Endothelial cell of umbilical vein (primary cell): Measurements from ENCODE around the gene ADD1.

ENCODE experiments used
- CTCF ChIP-seq, 2 donors: IDR thresholded peaks; 1 replicate in 1 of 2; 2 replicates in 1 of 2; pipeline ENCODE4 v1.5.1; 2011; ENCODE audit warnings: low read length in 2 of 2, mild to moderate bottlenecking in 2 of 2, moderate library complexity in 2 of 2, control low read depth in 1 of 2, inconsistent platforms in 1 of 2, low read depth in 1 of 2; ENCODE audit not compliant: insufficient read depth in 1 of 2; ENCODE audit errors: extremely low read depth in 1 of 2
- EZH2 ChIP-seq: IDR thresholded peaks from 2 replicates; pipeline ENCODE4 v1.6.1; 2012; ENCODE audit warnings: borderline replicate concordance, low read depth, mild to moderate bottlenecking, moderate library complexity, low read length, inconsistent platforms; ENCODE audit not compliant: severe bottlenecking
- JUN ChIP-seq: IDR thresholded peaks from 2 replicates; pipeline ENCODE4 v1.6.1; 2011; ENCODE audit warnings: borderline replicate concordance, low read depth; ENCODE audit not compliant: insufficient read length, insufficient read depth
- MAX ChIP-seq: IDR thresholded peaks from 2 replicates; pipeline ENCODE4 v1.6.1; 2011; ENCODE audit not compliant: insufficient read depth, insufficient read length
- MYC ChIP-seq: IDR thresholded peaks from one replicate; pipeline ENCODE4 v1.6.1; 2011; ENCODE audit warnings: mild to moderate bottlenecking, low read depth, low read length
- POLR2A ChIP-seq: IDR thresholded peaks from 2 replicates; pipeline ENCODE4 v1.6.1; 2012; ENCODE audit warnings: low read depth, mild to moderate bottlenecking, control low read depth, low read length
- POLR2AphosphoS5 ChIP-seq: IDR thresholded peaks from 2 replicates; pipeline ENCODE4 v1.6.1; 2012; ENCODE audit warnings: low read depth, mild to moderate bottlenecking, control low read depth, low read length, moderate library complexity; ENCODE audit not compliant: insufficient read depth

GRCh38 chr4:2832981-2833670, 10.5 kb upstream of the ADD1 start:
- TF ChIP-seq MYC (no peak), CTCF (IDR thresholded peaks at IDR 0.05; ENCODE audit: extremely low read depth in 1 of 2, insufficient read depth in 1 of 2, low read depth in 1 of 2, low read length in 2 of 2) (no peak), POLR2A (no peak), MAX (no peak), EZH2 (no peak), POLR2AphosphoS5 (no peak), JUN (no peak)
